ENCODE data around the gene SUMO3. TPM values are rescaled to one million over a fixed set of nuclear protein-coding genes. Genes with fewer than 3 reads are reported as not detected.

The SUMO3 gene
- total RNA-seq, 1 experiment from 2014 or later, result 81.7 TPM

- no peak for TF ChIP-seq PRDM15 (CRISPR knock-in tag; IDR thresholded peaks at IDR 0.05)
Observed at GRCh38 chr21:44783020-44783696, 34.7 kb downstream of the SUMO3 start (continued).

GRCh38 chr21:44780767-44781459 is 36.9 kb downstream of the SUMO3 start:
- ATAC-seq (no peak), DNase-seq (ENCODE audit: low spot score) (no peak)
- H3K4me3 Mint-ChIP-seq, result no peak overlapping the region
- no peak overlapping the region; the same call in 1 of the 2 replicates for H3K27ac Mint-ChIP-seq
- H3K36me3 Mint-ChIP-seq, result peaks cover 55% of the 10 kb centered on the region
- H3K4me1 Mint-ChIP-seq, result no peaks in the 10 kb centered on the region
- H3K9me3 Mint-ChIP-seq, result peaks cover 4% of the 10 kb centered on the region
- CTCF ChIA-PET, result interaction anchor here (1.8 kb wide), 1 partner anchor 12 kb away, joined by 12 read pairs; no protein-coding TSS in a partner anchor
- POLR2A ChIA-PET, result no interaction called here
- TF ChIP-seq MYBL2 (CRISPR knock-in tag; IDR thresholded peaks at IDR 0.05) (no peak), JAZF1 (CRISPR knock-in tag; IDR thresholded peaks at IDR 0.05) (no peak), ZBTB43 (CRISPR knock-in tag; IDR thresholded peaks at IDR 0.05) (no peak), JUN (CRISPR knock-in tag; IDR thresholded peaks at IDR 0.05) (no peak), ZNF416 (CRISPR knock-in tag; IDR thresholded peaks at IDR 0.05) (no peak), ZNF121 (CRISPR knock-in tag; IDR thresholded peaks at IDR 0.05) (no peak), NR1H2 (CRISPR knock-in tag; IDR thresholded peaks at IDR 0.05) (no peak), AFF4 (CRISPR knock-in tag; IDR thresholded peaks at IDR 0.05; ENCODE audit: borderline replicate concordance) (no peak), NFYB (CRISPR knock-in tag; conservative IDR thresholded peaks at IDR 0.05; ENCODE audit: low read depth) (no peak), GABPB1 (CRISPR knock-in tag; IDR thresholded peaks at IDR 0.05) (no peak), TEAD4 (CRISPR knock-in tag; IDR thresholded peaks at IDR 0.05) (no peak), EMX1 (CRISPR knock-in tag; IDR thresholded peaks at IDR 0.05) (no peak), ZNF425 (CRISPR knock-in tag; conservative IDR thresholded peaks at IDR 0.05) (no peak), NFATC4 (CRISPR knock-in tag; IDR thresholded peaks at IDR 0.05) (no peak)
- no peaks in the 10 kb centered on the region for H3K27me3 Mint-ChIP-seq (ENCODE audit: low read depth)
